Type B pancreatic cell (in vitro differentiated cells): ENCODE data around the gene HACD1. TPM values are rescaled to one million over a fixed set of nuclear protein-coding genes. Genes with fewer than 3 reads are reported as not detected.

Source experiments
- DNase-seq: peaks from one replicate; pipeline ENCODE4 v3.0.0; 2021; ENCODE audit warnings: mixed read lengths; ENCODE audit not compliant: unreplicated experiment; ENCODE audit errors: extremely low spot score
- H3K27ac Mint-ChIP-seq: 2 replicates; pipeline ENCODE4 v1.8.0; 2021; ENCODE audit warnings: mild to moderate bottlenecking, mixed read lengths
- H3K27me3 Mint-ChIP-seq: 2 replicates; pipeline ENCODE4 v1.8.0; 2021; ENCODE audit warnings: mixed read lengths
- H3K36me3 Mint-ChIP-seq: 2 replicates; pipeline ENCODE4 v1.8.0; 2021; ENCODE audit warnings: mixed read lengths
- H3K4me1 Mint-ChIP-seq: one replicate; pipeline ENCODE4 v1.8.0; 2021; ENCODE audit warnings: mixed read lengths; ENCODE audit not compliant: unreplicated experiment
- H3K4me3 Mint-ChIP-seq: 2 replicates; pipeline ENCODE4 v1.8.0; 2021; ENCODE audit warnings: mild to moderate bottlenecking, mixed read lengths
- H3K9me3 Mint-ChIP-seq: 2 replicates; pipeline ENCODE4 v1.8.0; 2021; ENCODE audit warnings: mixed read lengths
- CTCF ChIP-seq: fragments of 200-600 bp; sonication (generic); conservative IDR thresholded peaks from 2 replicates; pipeline ENCODE4 v1.5.0; 2021; ENCODE audit warnings: antibody characterized with exemption, mild to moderate bottlenecking
- total RNA-seq: library from RNA; stranded (reverse); gene quantifications from 2 replicates; pipeline ENCODE4 v1.2.1, GENCODE V29; 2021; ENCODE audit warnings: low replicate concordance

The HACD1 gene
- total RNA-seq, 1 donor from 2014 or later, result 16.4 TPM

- no peak for TF ChIP-seq CTCF
- Mint-ChIP-seq H3K9me3 (peaks cover 14% of the 10 kb centered on the region), H3K36me3 (peaks cover 33% of the 10 kb centered on the region), H3K4me3 (no peak overlapping the region), H3K27ac (no peak overlapping the region), H3K27me3 (no peaks in the 10 kb centered on the region), H3K4me1 (peaks cover 6% of the 10 kb centered on the region)
- no peak for DNase-seq
Observed at GRCh38 chr10:17651896-17652295, 34.7 kb upstream of the HACD1 start.

- H3K27me3 Mint-ChIP-seq, result no peaks in the 10 kb centered on the region
- TF ChIP-seq CTCF, result no peak
- peaks cover 14% of the 10 kb centered on the region for H3K9me3 Mint-ChIP-seq
- peaks cover 17% of the 10 kb centered on the region for H3K4me1 Mint-ChIP-seq
- peak overlapping the region; percentile 62 for H3K27ac Mint-ChIP-seq
- peaks cover 27% of the 10 kb centered on the region for H3K36me3 Mint-ChIP-seq
- DNase-seq, result no peak
- no peak overlapping the region for H3K4me3 Mint-ChIP-seq
Observed at GRCh38 chr10:17650416-17650815, 33.2 kb upstream of the HACD1 start.

- H3K27me3 Mint-ChIP-seq, result no peaks in the 10 kb centered on the region
- H3K27ac Mint-ChIP-seq, result peak overlapping the region; percentile 62
- no peak for TF ChIP-seq CTCF
- peaks cover 11% of the 10 kb centered on the region for H3K9me3 Mint-ChIP-seq
- no peak overlapping the region for H3K4me3 Mint-ChIP-seq
- peaks cover 22% of the 10 kb centered on the region for H3K4me1 Mint-ChIP-seq
- DNase-seq, result no peak
- H3K36me3 Mint-ChIP-seq, result peaks cover 24% of the 10 kb centered on the region
Observed at GRCh38 chr10:17649836-17650235, 32.7 kb upstream of the HACD1 start.

- Mint-ChIP-seq H3K4me1 (peaks cover 29% of the 10 kb centered on the region), H3K27me3 (no peaks in the 10 kb centered on the region), H3K27ac (no peak overlapping the region), H3K4me3 (no peak overlapping the region), H3K9me3 (peaks cover 6% of the 10 kb centered on the region), H3K36me3 (peaks cover 20% of the 10 kb centered on the region)
- DNase-seq, result no peak
- no peak for TF ChIP-seq CTCF
Observed at GRCh38 chr10:17649052-17649451, 31.9 kb upstream of the HACD1 start.

- H3K4me3 Mint-ChIP-seq, result no peak overlapping the region
- TF ChIP-seq CTCF, result no peak
- H3K4me1 Mint-ChIP-seq, result peaks cover 29% of the 10 kb centered on the region
- H3K9me3 Mint-ChIP-seq, result peaks cover 1% of the 10 kb centered on the region
- H3K27ac Mint-ChIP-seq, result no peak overlapping the region
- peaks cover 14% of the 10 kb centered on the region for H3K36me3 Mint-ChIP-seq
- H3K27me3 Mint-ChIP-seq, result no peaks in the 10 kb centered on the region
- no peak for DNase-seq
Observed at GRCh38 chr10:17648243-17649035, 31.3 kb upstream of the HACD1 start.
